ENCODE results near the gene ABCC1.

ABCC1 gene

DNA sequence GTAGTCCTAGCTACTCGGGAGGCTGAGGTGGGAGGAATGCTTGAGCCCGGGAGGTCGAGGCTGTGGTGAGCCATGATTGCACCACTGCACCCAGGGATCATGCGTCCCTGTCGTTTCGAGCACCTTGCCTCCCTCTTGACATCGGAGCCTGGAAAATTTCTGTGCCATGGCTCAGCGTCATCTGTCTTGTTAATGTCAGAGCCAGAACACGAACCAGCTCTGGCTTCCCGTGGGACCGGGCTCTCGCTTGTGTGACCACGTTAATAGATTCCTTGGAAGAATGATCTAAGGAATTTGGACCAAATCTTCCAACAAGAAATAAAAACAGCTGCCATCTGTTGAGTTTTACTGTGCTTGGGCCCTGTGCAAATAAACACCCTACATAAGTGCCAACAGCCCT lies 117.7 kb downstream of the ABCC1 start:
- TF ChIP-seq TARDBP (IDR thresholded peaks at IDR 0.05) (no peak), ZNF384 (IDR thresholded peaks at IDR 0.05) (no peak), ELF4 (IDR thresholded peaks at IDR 0.05) (no peak), ARNT (IDR thresholded peaks at IDR 0.05) (no peak), FOXA1 (IDR thresholded peaks at IDR 0.05) (no peak), FOXK2 (IDR thresholded peaks at IDR 0.05) (no peak), FOXM1 (IDR thresholded peaks at IDR 0.05; ENCODE audit: borderline replicate concordance) (no peak), LEF1 (IDR thresholded peaks at IDR 0.05; ENCODE audit: borderline replicate concordance) (no peak), NFRKB (IDR thresholded peaks at IDR 0.05) (no peak), SUZ12 (IDR thresholded peaks at IDR 0.05) (no peak)
- no peak for DNase-seq (ENCODE audit: extremely low spot score)
- POLR2A ChIA-PET = no interaction called here
- CTCF ChIA-PET = interaction anchor here (0.6 kb wide), 1 partner anchor 43 kb away, joined by 3 read pairs; no protein-coding TSS in a partner anchor

DNA sequence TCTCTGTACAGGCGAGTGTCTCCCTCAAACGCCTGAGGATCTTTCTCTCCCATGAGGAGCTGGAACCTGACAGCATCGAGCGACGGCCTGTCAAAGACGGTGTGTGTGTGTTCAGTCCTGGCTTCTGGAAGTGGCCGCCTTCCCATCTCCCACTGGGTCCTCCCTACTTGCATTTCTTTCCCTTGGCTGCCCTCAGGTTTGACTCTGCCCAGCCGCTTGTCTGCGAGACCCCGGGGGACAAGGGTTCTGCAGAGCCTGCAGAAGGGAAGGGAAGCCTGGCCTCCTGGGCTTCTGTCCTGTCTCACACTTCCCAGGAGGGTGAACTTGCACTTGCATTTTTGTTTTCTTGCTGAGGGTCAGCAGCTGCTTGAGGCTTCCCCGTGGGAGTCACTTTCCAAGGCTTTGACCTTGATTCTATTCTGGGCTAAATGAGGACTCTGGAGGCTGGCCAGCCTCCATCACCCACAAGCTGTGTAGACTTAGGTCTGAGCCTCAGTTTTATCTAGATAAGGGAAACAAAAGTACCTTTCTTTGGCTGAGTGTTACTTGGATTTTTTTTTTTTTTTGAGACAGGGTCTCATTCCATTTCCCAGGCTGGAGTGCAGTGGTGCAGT lies 122.3 kb downstream of the ABCC1 start:
- TF ChIP-seq ZNF384 (IDR thresholded peaks at IDR 0.05) (no peak), SUZ12 (IDR thresholded peaks at IDR 0.05) (no peak), NFRKB (IDR thresholded peaks at IDR 0.05) (no peak), FOXA1 (IDR thresholded peaks at IDR 0.05) (no peak), ARNT (IDR thresholded peaks at IDR 0.05) (no peak), FOXM1 (IDR thresholded peaks at IDR 0.05; ENCODE audit: borderline replicate concordance) (no peak), BHLHE40 (IDR thresholded peaks at IDR 0.05; ENCODE audit: borderline replicate concordance) (no peak), FOXK2 (IDR thresholded peaks at IDR 0.05) (no peak), CTBP1 (IDR thresholded peaks at IDR 0.05; ENCODE audit: borderline replicate concordance) (no peak), TARDBP (IDR thresholded peaks at IDR 0.05) (no peak), ELF4 (IDR thresholded peaks at IDR 0.05) (no peak), HDGF (IDR thresholded peaks at IDR 0.05; ENCODE audit: borderline replicate concordance) (no peak), LEF1 (IDR thresholded peaks at IDR 0.05; ENCODE audit: borderline replicate concordance) (no peak), L3MBTL2 (conservative IDR thresholded peaks at IDR 0.05) (no peak), SP1 (IDR thresholded peaks at IDR 0.05) (no peak)
- TF ChIP-seq, protein P1, sequence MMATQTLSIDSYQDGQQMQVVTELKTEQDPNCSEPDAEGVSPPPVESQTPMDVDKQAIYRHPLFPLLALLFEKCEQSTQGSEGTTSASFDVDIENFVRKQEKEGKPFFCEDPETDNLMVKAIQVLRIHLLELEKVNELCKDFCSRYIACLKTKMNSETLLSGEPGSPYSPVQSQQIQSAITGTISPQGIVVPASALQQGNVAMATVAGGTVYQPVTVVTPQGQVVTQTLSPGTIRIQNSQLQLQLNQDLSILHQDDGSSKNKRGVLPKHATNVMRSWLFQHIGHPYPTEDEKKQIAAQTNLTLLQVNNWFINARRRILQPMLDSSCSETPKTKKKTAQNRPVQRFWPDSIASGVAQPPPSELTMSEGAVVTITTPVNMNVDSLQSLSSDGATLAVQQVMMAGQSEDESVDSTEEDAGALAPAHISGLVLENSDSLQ (IDR thresholded peaks at IDR 0.05) = no peak
- POLR2A ChIA-PET = no interaction called here
- CTCF ChIA-PET = interaction anchor here (0.6 kb wide), 2 partner anchors 105 to 377 kb away, joined by 3 to 4 read pairs; no protein-coding TSS in a partner anchor
- DNase-seq (ENCODE audit: extremely low spot score) = no peak

DNA sequence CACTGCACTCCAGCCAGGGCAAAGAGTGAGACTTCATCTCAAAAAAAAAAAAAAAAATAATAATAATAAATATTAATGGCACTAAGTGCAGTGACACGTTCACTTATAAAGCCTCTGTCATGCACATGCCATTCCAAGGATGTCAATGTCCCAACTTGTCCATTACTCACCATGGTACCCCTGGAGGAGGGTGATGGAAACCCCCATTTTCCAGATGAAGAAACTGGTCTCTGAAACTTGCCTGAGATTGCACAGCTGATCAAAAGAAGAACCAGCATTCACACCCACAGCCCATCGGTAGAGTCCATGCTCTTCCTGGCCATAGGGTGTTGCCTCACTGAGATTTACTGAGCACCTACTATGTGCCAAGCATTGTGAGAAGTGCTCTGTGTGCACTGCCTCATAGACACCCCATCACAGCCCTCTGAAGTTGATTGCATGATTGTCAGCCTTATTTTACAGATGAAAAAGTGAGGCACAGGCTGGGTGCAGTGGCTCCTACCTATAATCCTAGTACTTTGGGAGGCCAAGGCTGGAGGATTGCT lies 123.7 kb downstream of the ABCC1 start:
- TF ChIP-seq, protein P1 (IDR thresholded peaks at IDR 0.05) = no peak
- TF ChIP-seq ELF4 (IDR thresholded peaks at IDR 0.05) = no peak
- no peak for TF ChIP-seq FOXA1 (IDR thresholded peaks at IDR 0.05)
- TF ChIP-seq HDGF (IDR thresholded peaks at IDR 0.05; ENCODE audit: borderline replicate concordance) = no peak
- POLR2A ChIA-PET = no interaction called here
- CTCF ChIA-PET = no interaction called here
- no peak for DNase-seq (ENCODE audit: extremely low spot score)

DNA sequence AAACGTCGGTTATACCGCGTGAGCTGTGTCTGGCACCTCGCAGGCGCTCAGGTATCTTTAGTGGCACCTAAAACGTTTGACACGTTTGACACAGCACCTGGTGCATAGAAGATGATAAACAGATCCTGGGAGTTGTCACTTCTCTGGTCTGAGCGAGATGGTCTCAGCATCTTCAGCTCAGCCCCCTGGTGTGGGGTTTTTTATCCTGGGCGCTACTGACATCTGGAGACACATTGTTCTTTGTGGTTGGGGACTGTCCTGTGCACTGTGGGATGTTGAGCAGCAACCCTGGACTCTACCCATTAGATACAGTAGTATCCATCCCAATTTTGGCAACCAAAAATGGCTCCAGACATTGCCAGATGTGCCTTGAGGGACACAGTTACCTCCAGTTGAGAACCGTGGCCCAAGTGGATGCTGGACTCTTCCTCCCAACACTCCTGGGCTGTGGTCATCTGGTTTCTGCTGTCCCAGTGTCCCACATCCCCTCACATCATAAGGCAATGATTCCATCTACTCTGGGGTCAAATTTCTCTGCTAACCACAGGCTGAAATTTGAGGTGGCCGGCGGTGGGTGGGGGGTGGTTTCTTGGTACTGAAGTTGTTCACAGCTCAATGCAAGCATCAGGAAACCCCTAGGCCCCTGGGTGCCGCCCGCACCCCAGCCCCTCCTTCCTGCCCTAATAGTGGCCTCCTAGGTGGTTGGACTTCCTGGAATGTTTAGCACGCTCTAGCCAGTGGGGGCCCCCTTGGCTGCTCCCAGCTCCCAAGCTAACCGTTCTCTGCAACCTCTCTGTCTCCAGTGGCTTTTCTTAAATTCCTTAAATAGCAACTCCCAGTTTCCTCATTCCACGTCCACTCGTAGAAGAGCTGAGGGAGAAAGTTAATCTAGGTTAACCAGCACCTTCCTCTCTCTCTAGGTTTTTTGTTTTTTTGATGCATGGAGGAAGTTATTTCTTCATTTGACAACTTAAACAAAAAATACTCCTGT lies 124.8 kb downstream of the ABCC1 start:
- ChIA-PET POLR2A (no interaction called here), CTCF (no interaction called here)
- TF ChIP-seq FOXK2 (IDR thresholded peaks at IDR 0.05) = no peak
- TF ChIP-seq NFRKB (IDR thresholded peaks at IDR 0.05) = no peak
- no peak for TF ChIP-seq L3MBTL2 (conservative IDR thresholded peaks at IDR 0.05)
- TF ChIP-seq LEF1 (IDR thresholded peaks at IDR 0.05; ENCODE audit: borderline replicate concordance) = no peak
- no peak for TF ChIP-seq SP1 (IDR thresholded peaks at IDR 0.05)
- TF ChIP-seq BHLHE40 (IDR thresholded peaks at IDR 0.05; ENCODE audit: borderline replicate concordance) = no peak
- no peak for TF ChIP-seq TARDBP (IDR thresholded peaks at IDR 0.05)
- TF ChIP-seq ARNT (IDR thresholded peaks at IDR 0.05) = no peak
- no peak for TF ChIP-seq FOXA1 (IDR thresholded peaks at IDR 0.05)
- TF ChIP-seq HDGF (IDR thresholded peaks at IDR 0.05; ENCODE audit: borderline replicate concordance) = no peak
- TF ChIP-seq FOXM1 (IDR thresholded peaks at IDR 0.05; ENCODE audit: borderline replicate concordance) = no peak
- no peak for TF ChIP-seq ELF4 (IDR thresholded peaks at IDR 0.05)
- TF ChIP-seq CTBP1 (IDR thresholded peaks at IDR 0.05; ENCODE audit: borderline replicate concordance) = no peak
- TF ChIP-seq, protein P1 (IDR thresholded peaks at IDR 0.05) = no peak
- no peak for TF ChIP-seq ZNF384 (IDR thresholded peaks at IDR 0.05)
- TF ChIP-seq SUZ12 (IDR thresholded peaks at IDR 0.05) = no peak
- DNase-seq (ENCODE audit: extremely low spot score) = no peak

DNA sequence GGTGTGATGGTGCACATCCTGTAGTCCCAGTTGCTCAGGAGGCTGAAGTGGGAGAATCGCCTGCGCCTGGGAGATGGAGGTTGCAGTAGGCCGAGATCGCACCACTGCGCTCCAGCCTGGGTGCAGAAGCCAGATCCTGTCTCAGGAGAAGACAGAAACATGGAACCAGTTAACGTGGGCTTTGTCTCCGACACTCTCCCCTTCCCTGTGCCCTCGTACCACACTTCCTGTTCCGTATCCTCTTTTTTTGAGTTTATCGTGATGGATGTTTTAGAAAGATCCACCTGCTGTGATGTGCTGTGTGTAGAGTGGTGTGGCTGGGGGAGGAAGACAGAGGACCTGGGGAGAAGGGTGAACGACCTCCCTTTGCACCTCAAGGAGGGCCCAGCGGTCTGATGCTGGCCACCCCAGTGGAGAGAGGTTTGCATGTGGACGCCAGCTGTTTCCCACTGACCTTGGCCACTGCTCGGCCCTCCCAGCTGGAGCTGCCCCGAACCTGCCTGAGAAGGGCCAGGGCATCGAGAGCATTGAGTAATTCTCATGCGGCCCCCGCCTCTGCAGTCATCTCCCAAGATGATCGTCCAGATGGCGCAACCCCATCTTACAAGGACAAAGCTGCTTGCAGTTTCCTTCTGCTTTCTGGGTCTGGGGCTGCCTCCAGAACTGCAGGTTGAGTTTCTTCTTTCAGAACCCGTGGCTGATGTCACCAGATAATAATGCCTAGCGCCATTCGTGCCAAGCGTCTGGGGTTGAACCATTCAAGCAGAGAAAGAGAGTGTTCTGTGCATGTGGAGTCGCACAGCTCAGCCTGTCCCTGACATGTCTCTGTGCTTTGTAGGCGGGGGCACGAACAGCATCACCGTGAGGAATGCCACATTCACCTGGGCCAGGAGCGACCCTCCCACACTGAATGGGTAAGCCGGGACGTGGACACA lies 126.3 kb downstream of the ABCC1 start:
- ChIA-PET CTCF (no interaction called here), POLR2A (no interaction called here)
- DNase-seq (ENCODE audit: extremely low spot score) = no peak
- TF ChIP-seq FOXM1 (IDR thresholded peaks at IDR 0.05; ENCODE audit: borderline replicate concordance) (no peak), HDGF (IDR thresholded peaks at IDR 0.05; ENCODE audit: borderline replicate concordance) (no peak), L3MBTL2 (conservative IDR thresholded peaks at IDR 0.05) (no peak), TARDBP (IDR thresholded peaks at IDR 0.05) (no peak), SUZ12 (IDR thresholded peaks at IDR 0.05) (no peak), ZNF384 (IDR thresholded peaks at IDR 0.05) (no peak), ARNT (IDR thresholded peaks at IDR 0.05) (no peak), BHLHE40 (IDR thresholded peaks at IDR 0.05; ENCODE audit: borderline replicate concordance) (no peak), FOXA1 (IDR thresholded peaks at IDR 0.05) (no peak), NFRKB (IDR thresholded peaks at IDR 0.05) (no peak), SP1 (IDR thresholded peaks at IDR 0.05) (no peak), CTBP1 (IDR thresholded peaks at IDR 0.05; ENCODE audit: borderline replicate concordance) (no peak), LEF1 (IDR thresholded peaks at IDR 0.05; ENCODE audit: borderline replicate concordance) (no peak), FOXK2 (IDR thresholded peaks at IDR 0.05) (no peak), ELF4 (IDR thresholded peaks at IDR 0.05) (no peak)
- TF ChIP-seq, protein P1 (IDR thresholded peaks at IDR 0.05) = no peak

Data from HEK293T (cell line).